Adrenal gland (tissue), 5 donors: ENCODE results near the gene TRMT2A.

Source experiments
- POLR2A ChIP-seq, 2 donors: fragments of 450-650 bp; IDR thresholded peaks; one replicate each; pipeline ENCODE4 v1.6.1; 2017; ENCODE audit warnings: antibody characterized with exemption in 2 of 2, mild to moderate bottlenecking in 2 of 2, moderate library complexity in 1 of 2
- TF ChIP-seq, protein P1 (sequence below), 6 experiments: fragments of 450-650 bp in 4 of 6; fragments of 200-600 bp in 2 of 6; sonication (generic) in 1 of 6; IDR thresholded peaks; 1 replicate in 5 of 6; 2 replicates in 1 of 6; pipeline versions ENCODE4 v1.5.1 to v1.8.0; 2016 to 2021; ENCODE audit warnings: antibody characterized with exemption in 6 of 6, mild to moderate bottlenecking in 2 of 6, moderate library complexity in 1 of 6
- donor health status: DM: no; HTN: no; CAD: no.

- no peak for TF ChIP-seq POLR2A (IDR thresholded peaks at IDR 0.05)
- TF ChIP-seq, protein P1, sequence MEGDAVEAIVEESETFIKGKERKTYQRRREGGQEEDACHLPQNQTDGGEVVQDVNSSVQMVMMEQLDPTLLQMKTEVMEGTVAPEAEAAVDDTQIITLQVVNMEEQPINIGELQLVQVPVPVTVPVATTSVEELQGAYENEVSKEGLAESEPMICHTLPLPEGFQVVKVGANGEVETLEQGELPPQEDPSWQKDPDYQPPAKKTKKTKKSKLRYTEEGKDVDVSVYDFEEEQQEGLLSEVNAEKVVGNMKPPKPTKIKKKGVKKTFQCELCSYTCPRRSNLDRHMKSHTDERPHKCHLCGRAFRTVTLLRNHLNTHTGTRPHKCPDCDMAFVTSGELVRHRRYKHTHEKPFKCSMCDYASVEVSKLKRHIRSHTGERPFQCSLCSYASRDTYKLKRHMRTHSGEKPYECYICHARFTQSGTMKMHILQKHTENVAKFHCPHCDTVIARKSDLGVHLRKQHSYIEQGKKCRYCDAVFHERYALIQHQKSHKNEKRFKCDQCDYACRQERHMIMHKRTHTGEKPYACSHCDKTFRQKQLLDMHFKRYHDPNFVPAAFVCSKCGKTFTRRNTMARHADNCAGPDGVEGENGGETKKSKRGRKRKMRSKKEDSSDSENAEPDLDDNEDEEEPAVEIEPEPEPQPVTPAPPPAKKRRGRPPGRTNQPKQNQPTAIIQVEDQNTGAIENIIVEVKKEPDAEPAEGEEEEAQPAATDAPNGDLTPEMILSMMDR (IDR thresholded peaks at IDR 0.05): no peak
Observed at GRCh38 chr22:20093418-20094196, 23.4 kb downstream of the TRMT2A start.
